NT2/D1 (cell line): ENCODE measurements around the gene IL10RB.

Experiments used
- DNase-seq: peaks from one replicate; pipeline ENCODE4 v3.0.0-alpha.2; 2011; ENCODE audit warnings: low read depth, low spot score
- H3K27me3 ChIP-seq: 2 replicates; pipeline ENCODE4 v1.6.0; 2011; ENCODE audit warnings: mild to moderate bottlenecking; ENCODE audit not compliant: insufficient read length, insufficient read depth
- H3K36me3 ChIP-seq: 2 replicates; pipeline ENCODE4 v1.6.1; 2011; ENCODE audit warnings: mild to moderate bottlenecking, low read length, mixed read lengths; ENCODE audit not compliant: insufficient read depth, insufficient read length
- H3K4me1 ChIP-seq: 2 replicates; pipeline ENCODE4 v1.5.1; 2011; ENCODE audit not compliant: insufficient read depth, insufficient read length
- H3K4me3 ChIP-seq: 2 replicates; pipeline ENCODE4 v1.5.1; 2011; ENCODE audit warnings: low read depth; ENCODE audit not compliant: insufficient read length
- H3K9ac ChIP-seq: 2 replicates; pipeline ENCODE4 v1.6.0; 2011; ENCODE audit warnings: low read depth; ENCODE audit not compliant: insufficient read length
- H3K9me3 ChIP-seq: 2 replicates; pipeline ENCODE4 v1.5.1; 2011; ENCODE audit warnings: mild to moderate bottlenecking, low read length; ENCODE audit not compliant: insufficient read depth
- SUZ12 ChIP-seq: IDR thresholded peaks from 2 replicates; pipeline ENCODE4 v1.6.1; 2011; ENCODE audit not compliant: insufficient read length, insufficient read depth; ENCODE audit errors: extremely low read depth
- YY1 ChIP-seq: IDR thresholded peaks from 2 replicates; pipeline ENCODE4 v1.6.1; 2011; ENCODE audit not compliant: insufficient read length, insufficient read depth
- ZNF274 ChIP-seq: IDR thresholded peaks from 2 replicates; pipeline ENCODE4 v1.6.1; 2011; ENCODE audit warnings: mild to moderate bottlenecking, low read depth, low read length

IL10RB gene

GRCh38 chr21:33325222-33326067 lies 59.3 kb downstream of the IL10RB start:
- peak; percentile 8 for DNase-seq
- Histone ChIP-seq H3K9ac (peak overlapping the region; percentile 94), H3K36me3 (peaks cover 6% of the 10 kb centered on the region), H3K9me3 (peaks cover 9% of the 10 kb centered on the region; the same call in 1 of the 2 replicates), H3K27me3 (no peaks in the 10 kb centered on the region), H3K4me3 (peak overlapping the region; percentile 93), H3K4me1 (no peaks in the 10 kb centered on the region)
- no peak for TF ChIP-seq SUZ12
- TF ChIP-seq YY1 = no peak
- TF ChIP-seq ZNF274 = no peak

- Histone ChIP-seq H3K4me3 (no peak overlapping the region), H3K9me3 (peaks cover 17% of the 10 kb centered on the region), H3K9ac (no peak overlapping the region), H3K27me3 (no peaks in the 10 kb centered on the region), H3K4me1 (no peaks in the 10 kb centered on the region), H3K36me3 (peaks cover 23% of the 10 kb centered on the region)
- DNase-seq = no peak
- TF ChIP-seq SUZ12 (no peak), YY1 (no peak), ZNF274 (no peak)
Observed at GRCh38 chr21:33327326-33327725, 61.2 kb downstream of the IL10RB start.

GRCh38 chr21:33327792-33328433 lies 61.7 kb downstream of the IL10RB start:
- H3K4me1 ChIP-seq = no peaks in the 10 kb centered on the region
- peaks cover 23% of the 10 kb centered on the region for H3K36me3 ChIP-seq
- no peak overlapping the region for H3K9ac ChIP-seq
- DNase-seq = no peak
- no peak overlapping the region for H3K4me3 ChIP-seq
- peaks cover 23% of the 10 kb centered on the region for H3K9me3 ChIP-seq
- H3K27me3 ChIP-seq = no peaks in the 10 kb centered on the region
- no peak for TF ChIP-seq SUZ12
- no peak for TF ChIP-seq ZNF274
- no peak for TF ChIP-seq YY1

GRCh38 chr21:33330726-33331125 lies 64.6 kb downstream of the IL10RB start:
- TF ChIP-seq SUZ12 (no peak), YY1 (no peak), ZNF274 (no peak)
- Histone ChIP-seq H3K9ac (no peak overlapping the region), H3K36me3 (peaks cover 29% of the 10 kb centered on the region), H3K4me3 (no peak overlapping the region), H3K27me3 (no peaks in the 10 kb centered on the region), H3K9me3 (peaks cover 27% of the 10 kb centered on the region), H3K4me1 (no peaks in the 10 kb centered on the region)
- DNase-seq = no peak

GRCh38 chr21:33332143-33332542 lies 66.0 kb downstream of the IL10RB start:
- H3K9ac ChIP-seq = no peak overlapping the region
- H3K27me3 ChIP-seq = no peaks in the 10 kb centered on the region
- H3K4me1 ChIP-seq = no peaks in the 10 kb centered on the region
- peaks cover 33% of the 10 kb centered on the region for H3K36me3 ChIP-seq
- no peak overlapping the region for H3K4me3 ChIP-seq
- H3K9me3 ChIP-seq = peaks cover 27% of the 10 kb centered on the region
- no peak for TF ChIP-seq SUZ12
- DNase-seq = no peak

- H3K9ac ChIP-seq = no peak overlapping the region
- no peak overlapping the region for H3K4me3 ChIP-seq
- no peaks in the 10 kb centered on the region for H3K4me1 ChIP-seq
- no peaks in the 10 kb centered on the region for H3K27me3 ChIP-seq
- TF ChIP-seq SUZ12 = no peak
- H3K36me3 ChIP-seq = peaks cover 39% of the 10 kb centered on the region
- no peak for DNase-seq
- H3K9me3 ChIP-seq = peaks cover 23% of the 10 kb centered on the region
Observed at GRCh38 chr21:33334191-33334590, 68.0 kb downstream of the IL10RB start.

GRCh38 chr21:33334824-33335223 lies 68.7 kb downstream of the IL10RB start:
- H3K9ac ChIP-seq = no peak overlapping the region
- H3K27me3 ChIP-seq = no peaks in the 10 kb centered on the region
- H3K9me3 ChIP-seq = peaks cover 23% of the 10 kb centered on the region
- no peaks in the 10 kb centered on the region for H3K4me1 ChIP-seq
- DNase-seq = no peak
- H3K4me3 ChIP-seq = no peak overlapping the region
- H3K36me3 ChIP-seq = peaks cover 39% of the 10 kb centered on the region
- TF ChIP-seq YY1 (no peak), SUZ12 (no peak), ZNF274 (no peak)
